Measurements from ENCODE around the gene LCN10. TPM values are rescaled to one million over a fixed set of nuclear protein-coding genes. Genes with fewer than 3 reads are reported as not detected.

Gene LCN10
- total RNA-seq, 2 experiments from 2014 or later: 2.6 to 3.2 TPM

- TF ChIP-seq CTCF (IDR thresholded peaks at IDR 0.05): no peak
- ATAC-seq: no peak
- H3K27me3 Mint-ChIP-seq: peaks cover 5% of the 10 kb centered on the region
- no peak for DNase-seq
- ChIA-PET CTCF (interaction anchor here (1.7 kb wide), 1 partner anchor 7 kb away, joined by 5 read pairs; no protein-coding TSS in a partner anchor), POLR2A (interaction anchor here (2.3 kb wide), 1 partner anchor 21 kb away, joined by 10 read pairs; no protein-coding TSS in a partner anchor)
- no peak overlapping the region for H3K4me3 Mint-ChIP-seq
- intact Hi-C loops (cut with micrococcal nuclease): loop anchor here (10.0 kb wide), 1 partner anchor 56 kb away; the partner anchor contains the start of gene RABL6
- H3K9me3 Mint-ChIP-seq: peaks cover 25% of the 10 kb centered on the region
- peaks cover 7% of the 10 kb centered on the region for H3K36me3 Mint-ChIP-seq (ENCODE audit: low read depth)
- peaks cover 8% of the 10 kb centered on the region for H3K4me1 Mint-ChIP-seq (ENCODE audit: low read depth)
- H3K27ac Mint-ChIP-seq: no peak overlapping the region
Observed at GRCh38 chr9:136748666-136749611, 6.2 kb upstream of the LCN10 start.

- no peak for TF ChIP-seq CTCF (IDR thresholded peaks at IDR 0.05)
- CTCF ChIA-PET: no interaction called here
- Mint-ChIP-seq H3K4me1 (ENCODE audit: low read depth) (peaks cover 8% of the 10 kb centered on the region), H3K36me3 (ENCODE audit: low read depth) (peaks cover 7% of the 10 kb centered on the region), H3K27ac (no peak within 1 kb of the TSS), H3K9me3 (peaks cover 25% of the 10 kb centered on the region), H3K27me3 (peaks cover 5% of the 10 kb centered on the region), H3K4me3 (no peak within 1 kb of the TSS)
- POLR2A ChIA-PET: interaction anchor here (2.3 kb wide), 1 partner anchor 20 kb away, joined by 10 read pairs; no protein-coding TSS in a partner anchor
- intact Hi-C loops (cut with micrococcal nuclease): loop anchor here (10.0 kb wide), 1 partner anchor 57 kb away; the partner anchor contains the start of gene RABL6
- ATAC-seq: no peak
- no peak for DNase-seq
Observed at GRCh38 chr9:136748201-136748600, 5.5 kb upstream of the LCN10 start, which contains the start of gene LCN6. Gene LCN6 (minus strand): TSS chr9:136748525. CDS start chr9:136748483, 42 bp downstream.

- H3K9me3 Mint-ChIP-seq: peaks cover 18% of the 10 kb centered on the region
- H3K27ac Mint-ChIP-seq: no peak overlapping the region
- peaks cover 7% of the 10 kb centered on the region for H3K36me3 Mint-ChIP-seq (ENCODE audit: low read depth)
- ATAC-seq (no peak), DNase-seq (no peak)
- peaks cover 4% of the 10 kb centered on the region for H3K27me3 Mint-ChIP-seq
- ChIA-PET POLR2A (interaction anchor here (0.7 to 0.9 kb wide), 2 partner anchors 19 to 826 kb away, joined by 5 read pairs; no protein-coding TSS in a partner anchor), CTCF (no interaction called here)
- peaks cover 8% of the 10 kb centered on the region for H3K4me1 Mint-ChIP-seq (ENCODE audit: low read depth)
- no peak overlapping the region for H3K4me3 Mint-ChIP-seq
- intact Hi-C loops (cut with micrococcal nuclease): loop anchor here (10.0 kb wide), 1 partner anchor 57 kb away; the partner anchor contains the start of gene RABL6
- TF ChIP-seq CTCF (IDR thresholded peaks at IDR 0.05): no peak
Observed at GRCh38 chr9:136747161-136748060, 4.7 kb upstream of the LCN10 start.

GRCh38 chr9:136746621-136747020 is 3.9 kb upstream of the LCN10 start:
- no peak for TF ChIP-seq CTCF (IDR thresholded peaks at IDR 0.05)
- ATAC-seq (no peak), DNase-seq (no peak)
- Mint-ChIP-seq H3K27me3 (peaks cover 3% of the 10 kb centered on the region), H3K4me1 (ENCODE audit: low read depth) (peaks cover 12% of the 10 kb centered on the region), H3K36me3 (ENCODE audit: low read depth) (peaks cover 3% of the 10 kb centered on the region), H3K27ac (no peak overlapping the region), H3K9me3 (peaks cover 11% of the 10 kb centered on the region), H3K4me3 (no peak overlapping the region)
- intact Hi-C loops (cut with micrococcal nuclease): loop anchor here (10.0 kb wide), 1 partner anchor 58 kb away; the partner anchor contains the start of gene RABL6
- POLR2A ChIA-PET: no interaction called here
- CTCF ChIA-PET: no interaction called here

All from activated CD8-positive, alpha-beta T cell treated with anti-CD3 and anti-CD28 coated beads for 36 hours (primary cell).